AG04449 (cell line): ENCODE data around the gene SKIC2.
"Not testable (repeated sequence)": the region's sequence is repeated elsewhere in the genome, so short reads cannot be mapped to it uniquely, and the experiment has no call there.

Experiments used
- CTCF ChIA-PET: fragments of 350-600 bp; formaldehyde crosslinking; extraction: SDS; loops from one replicate; lab custom pipeline; 2021; ENCODE audit warnings: antibody characterized with exemption; lab: Yijun Ruan, JAX
- POLR2A ChIA-PET: fragments of 400-600, 350-600 bp; formaldehyde crosslinking; extraction: SDS; loops from one replicate; lab custom pipeline; 2020; ENCODE audit warnings: antibody characterized with exemption, inconsistent platforms; lab: Yijun Ruan, JAX
- DNase-seq: peaks from one replicate; pipeline ENCODE4 v3.0.0-alpha.2; 2010; ENCODE audit warnings: low read depth, low spot score
- H3K4me3 ChIP-seq: 2 replicates; pipeline ENCODE4 v1.5.1; 2011; ENCODE audit warnings: low read depth, mild to moderate bottlenecking, control low read depth, low read length
- CTCF ChIP-seq: IDR thresholded peaks from one replicate; pipeline ENCODE4 v1.5.1; 2011; ENCODE audit warnings: mild to moderate bottlenecking, moderate library complexity, low read length, control low read depth, inconsistent platforms; ENCODE audit not compliant: insufficient read depth; ENCODE audit errors: missing control alignments

The SKIC2 gene

DNA sequence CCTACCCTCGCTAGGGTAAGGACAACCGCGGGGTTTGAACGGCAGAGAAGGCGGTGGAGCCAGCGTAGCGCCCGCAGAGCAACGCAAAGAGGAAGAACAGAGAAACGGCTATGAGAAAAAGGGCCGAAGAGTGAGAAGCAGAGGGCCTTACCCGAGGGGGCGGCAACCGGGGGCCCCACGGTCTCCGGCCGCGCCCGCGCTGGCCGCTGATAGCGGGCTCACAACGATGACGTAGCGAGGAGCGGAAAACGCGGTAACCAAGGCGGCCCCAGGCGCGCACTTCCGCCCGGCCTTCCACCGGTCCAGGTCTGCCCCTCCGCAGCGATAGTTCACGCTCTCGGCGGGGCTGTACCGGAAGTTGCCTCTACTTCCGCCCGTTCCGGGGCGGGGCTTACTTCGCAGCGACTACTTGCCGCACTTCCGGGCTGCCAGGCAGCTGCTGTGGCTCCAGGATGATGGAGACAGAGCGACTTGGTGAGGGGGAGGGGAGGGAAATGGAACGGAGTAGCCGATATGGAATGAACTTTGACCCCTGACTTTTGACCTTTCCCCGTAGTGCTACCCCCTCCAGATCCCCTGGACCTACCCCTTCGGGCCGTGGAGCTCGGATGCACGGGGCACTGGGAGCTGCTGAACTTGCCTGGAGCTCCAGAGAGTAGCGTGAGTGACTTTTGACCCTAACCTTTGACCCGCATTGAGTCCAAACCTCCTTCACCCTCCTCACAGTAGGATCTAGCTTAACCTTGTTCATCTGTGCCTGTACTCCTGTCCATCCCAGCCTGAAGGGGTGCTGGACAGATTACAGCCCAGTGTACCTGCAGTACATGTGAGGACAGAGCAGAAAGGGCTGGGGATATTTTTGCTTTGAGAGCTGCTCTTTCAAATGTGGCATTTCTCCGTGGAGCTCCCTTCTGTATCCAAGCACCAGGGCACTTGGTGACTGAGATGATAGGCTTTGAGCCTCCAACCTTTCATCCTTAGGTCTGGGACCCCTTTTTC is at the start of gene SKIC2, which contains the start of gene NELFE:
Gene SKIC2 (plus strand): TSS at position 435 of the 999 bp plus-strand sequence. CDS start 18 bp downstream, at position 453.
Gene NELFE (minus strand): TSS at position 231 of the 999 bp plus-strand sequence. CDS start 525 bp downstream, outside the sequence.
- H3K4me3 ChIP-seq, result peak within 1 kb of the TSS; percentile 100
- ChIA-PET CTCF (interaction anchor here (0.7 to 1.9 kb wide), 9 partner anchors 8 to 237 kb away, joined by 3 to 9 read pairs (median 5); partner anchors contain the start of gene DXO), POLR2A (interaction anchor here (1.1 to 1.8 kb wide), 6 partner anchors 9 to 219 kb away, joined by 4 to 16 read pairs (median 4); partner anchors contain the start of genes DXO, EHMT2 and ZBTB12)
- TF ChIP-seq CTCF, result no peak
- DNase-seq, result peak; percentile 81

- CTCF ChIA-PET, result interaction anchor here (1.2 to 2.4 kb wide), 2 partner anchors 20 to 43 kb away, joined by 5 to 18 read pairs; no protein-coding TSS in a partner anchor
- not testable (repeated sequence) for DNase-seq, H3K4me3 ChIP-seq
- POLR2A ChIA-PET, result interaction anchor here (0.6 kb wide), 1 partner anchor 12 kb away, joined by 3 read pairs; the partner anchor contains the start of gene EHMT2
Measured at GRCh38 chr6:31909298-31909697, 49.7 kb upstream of the SKIC2 start.

DNA sequence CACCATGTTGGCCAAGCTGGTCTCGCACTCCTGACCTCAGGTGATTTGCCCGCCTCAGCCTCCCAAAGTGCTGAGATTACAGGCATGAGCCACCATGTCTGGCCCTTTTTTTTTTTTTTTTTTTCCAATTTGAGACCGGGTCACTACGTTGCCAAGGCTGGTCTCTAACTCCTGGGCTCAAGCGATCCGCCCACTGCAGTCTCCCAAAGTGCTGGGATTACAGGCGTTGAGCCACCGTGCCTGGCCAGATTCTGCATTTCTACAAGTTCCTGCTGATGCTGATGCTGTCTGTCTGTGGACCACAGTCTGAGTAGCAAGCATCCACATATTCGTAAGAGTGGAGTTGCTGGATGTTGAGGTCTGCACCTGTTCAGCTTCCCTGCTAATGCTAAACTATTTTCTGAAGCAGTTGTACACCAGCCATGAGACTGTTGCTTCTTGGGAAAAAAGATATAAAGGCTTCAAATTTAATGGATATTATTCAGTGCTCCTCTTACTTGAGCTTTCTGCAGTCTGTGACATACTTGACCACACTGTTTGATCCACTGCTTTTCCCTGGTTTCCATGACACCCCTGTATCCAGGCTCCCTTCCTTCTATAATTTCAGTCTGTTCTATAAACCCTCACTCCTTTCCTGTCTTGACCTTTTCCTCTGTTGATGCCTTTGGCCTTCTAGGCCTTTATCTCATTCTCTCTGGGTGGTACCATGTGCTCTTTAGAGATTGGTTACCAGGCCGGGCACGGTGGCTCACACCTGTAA is 47.0 kb upstream of the SKIC2 start:
- no peak overlapping the region for H3K4me3 ChIP-seq
- TF ChIP-seq CTCF, result no peak
- no peak for DNase-seq
- CTCF ChIA-PET, result interaction anchor here (1.4 kb wide), 1 partner anchor 40 kb away, joined by 5 read pairs; no protein-coding TSS in a partner anchor
- POLR2A ChIA-PET, result no interaction called here

DNA sequence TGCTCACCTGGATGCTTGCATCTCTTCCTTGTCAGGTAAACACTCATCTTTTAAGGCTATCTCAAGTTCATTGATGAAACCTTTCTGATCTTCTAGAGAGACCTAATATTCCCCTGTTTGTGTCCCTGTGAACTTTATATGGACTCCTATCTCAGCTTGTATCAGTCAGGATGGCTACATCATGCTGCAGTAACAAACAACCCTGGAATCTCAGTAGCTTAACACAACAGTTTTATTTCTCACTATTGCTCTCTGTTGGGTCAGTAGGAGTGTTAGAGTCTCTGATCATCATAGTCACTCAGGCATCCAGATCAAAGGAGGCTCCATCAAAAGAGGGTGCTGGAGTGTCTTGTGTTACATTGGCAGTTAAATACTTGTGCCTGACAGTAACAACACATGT is 43.6 kb upstream of the SKIC2 start:
- no peak for DNase-seq
- no peak overlapping the region for H3K4me3 ChIP-seq
- POLR2A ChIA-PET, result no interaction called here
- TF ChIP-seq CTCF, result no peak
- CTCF ChIA-PET, result interaction anchor here (1.2 kb wide), 1 partner anchor 37 kb away, joined by 4 read pairs; no protein-coding TSS in a partner anchor

DNA sequence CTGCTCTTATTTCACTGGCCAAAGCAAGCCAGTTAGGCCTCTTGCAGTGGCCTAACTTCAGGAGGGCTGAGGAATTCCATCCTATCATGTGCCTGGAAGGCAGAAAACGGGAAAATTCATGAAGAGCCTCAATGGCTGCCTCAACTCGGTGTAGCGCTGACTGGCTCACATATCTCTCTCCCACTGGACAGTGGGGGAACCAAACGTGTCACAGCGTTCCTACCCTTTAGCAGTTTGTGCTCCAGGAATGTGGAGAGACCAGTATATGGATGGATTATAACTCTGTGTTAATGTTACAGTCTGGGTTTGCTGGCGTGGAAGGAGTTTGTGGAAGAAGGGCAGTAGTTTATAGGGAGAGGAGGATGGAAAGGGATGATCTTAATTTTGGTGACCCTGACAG is 43.2 kb upstream of the SKIC2 start:
- no peak overlapping the region for H3K4me3 ChIP-seq
- ChIA-PET POLR2A (no interaction called here), CTCF (interaction anchor here (1.2 kb wide), 1 partner anchor 36 kb away, joined by 4 read pairs; no protein-coding TSS in a partner anchor)
- no peak for DNase-seq
- TF ChIP-seq CTCF, result no peak

- CTCF ChIA-PET, result interaction anchor here (1.0 to 1.8 kb wide), 4 partner anchors 13 to 39 kb away, joined by 3 to 10 read pairs (median 4); partner anchors contain the start of gene CFB
- TF ChIP-seq CTCF, result no peak
- POLR2A ChIA-PET, result interaction anchor here (0.6 kb wide), 1 partner anchor 33 kb away, joined by 4 read pairs; no protein-coding TSS in a partner anchor
Measured at GRCh38 chr6:31918069-31918720, 40.8 kb upstream of the SKIC2 start.

More at GRCh38 chr6:31918069-31918720, 40.8 kb upstream of the SKIC2 start:
- DNase-seq, result no peak
- H3K4me3 ChIP-seq, result no peak overlapping the region
